Measurements from ENCODE around the gene TLE4.
A peak's percentile ranks its signal among the peaks of the same experiment; 100 is the strongest.

The TLE4 gene

DNA sequence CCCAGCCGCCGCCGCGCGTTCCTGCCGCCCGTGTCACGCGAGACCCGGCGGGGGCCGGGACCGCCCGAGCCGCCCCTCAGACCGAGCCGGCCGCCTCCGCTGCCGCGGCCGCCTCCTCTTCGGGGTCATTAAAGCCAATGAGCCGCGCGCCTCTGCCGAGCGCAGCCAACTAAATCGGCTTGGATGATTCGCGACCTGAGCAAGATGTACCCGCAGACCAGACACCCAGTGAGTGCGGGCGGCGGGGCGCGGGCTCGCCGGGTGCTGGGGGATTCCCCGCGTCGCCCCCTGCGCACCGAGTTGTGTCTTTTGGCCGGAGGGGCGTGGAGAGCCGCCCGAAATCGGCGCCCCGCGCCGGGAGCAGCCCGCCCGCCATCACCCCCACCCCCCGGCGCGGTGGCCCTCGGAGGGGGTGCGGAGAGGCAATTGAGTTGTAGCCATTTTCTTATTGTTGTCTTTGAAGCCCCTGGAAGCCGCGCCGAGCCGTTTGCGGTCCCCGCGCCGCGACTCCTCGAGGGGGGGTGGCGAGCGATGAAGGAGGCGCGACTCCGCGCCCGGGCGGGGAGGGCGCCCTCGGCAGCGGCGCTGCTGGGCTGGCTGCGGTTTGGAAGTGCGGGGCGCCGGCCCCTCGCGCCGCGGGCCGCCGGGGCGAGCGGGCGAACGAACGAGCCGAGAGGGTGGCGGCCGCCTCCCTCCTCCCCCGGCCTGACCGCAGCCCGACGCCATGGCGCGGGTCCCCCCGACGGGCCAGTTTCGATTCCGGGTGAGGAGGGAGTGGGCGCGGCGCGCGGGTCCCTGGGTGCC lies 1.0 kb downstream of the TLE4 start:
- DNase-seq, result peak; percentile 66

GRCh38 chr9:79573412-79573923 lies 1.7 kb downstream of the TLE4 start:
- DNase-seq, result no peak

DNA sequence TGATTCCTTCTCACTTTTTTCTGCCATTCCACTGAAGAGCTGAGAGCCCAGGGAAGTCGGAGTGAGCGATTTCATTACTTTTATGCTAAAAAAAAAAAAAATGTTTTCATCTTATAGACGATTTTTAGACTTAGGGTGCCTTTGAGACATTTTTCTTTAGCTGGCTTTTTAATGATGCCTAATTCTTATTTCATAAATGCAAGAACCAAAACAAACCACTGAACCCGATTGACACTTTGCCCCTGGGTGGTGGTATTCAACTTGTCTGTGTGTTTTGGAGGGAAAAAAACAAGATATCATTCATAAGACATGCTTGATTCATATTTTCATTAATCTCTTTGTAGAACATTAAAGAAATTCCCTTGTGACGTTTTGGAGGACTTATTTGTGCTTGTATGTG lies 2.4 kb downstream of the TLE4 start:
- no peak for DNase-seq

DNA sequence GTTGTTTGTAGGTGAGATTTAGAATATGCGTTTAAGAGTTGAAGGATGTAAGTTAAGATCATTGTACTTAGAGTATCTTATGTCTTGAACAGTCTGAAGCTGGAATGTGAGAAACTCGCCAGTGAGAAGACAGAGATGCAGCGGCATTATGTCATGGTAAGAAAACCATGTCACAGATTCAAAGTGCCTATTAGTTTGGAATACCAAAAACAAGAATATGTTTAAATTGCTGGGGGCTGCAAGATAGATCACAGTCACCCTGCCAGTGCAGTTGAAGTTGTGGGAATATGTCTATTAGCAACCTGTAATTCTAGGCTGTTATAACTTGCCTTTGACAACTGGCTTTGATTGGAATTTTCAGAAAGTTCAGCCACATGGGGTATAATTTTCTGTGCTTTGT lies 3.0 kb downstream of the TLE4 start:
- no peak for DNase-seq

GRCh38 chr9:79575547-79575946 lies 3.8 kb downstream of the TLE4 start:
- DNase-seq, result no peak

DNA sequence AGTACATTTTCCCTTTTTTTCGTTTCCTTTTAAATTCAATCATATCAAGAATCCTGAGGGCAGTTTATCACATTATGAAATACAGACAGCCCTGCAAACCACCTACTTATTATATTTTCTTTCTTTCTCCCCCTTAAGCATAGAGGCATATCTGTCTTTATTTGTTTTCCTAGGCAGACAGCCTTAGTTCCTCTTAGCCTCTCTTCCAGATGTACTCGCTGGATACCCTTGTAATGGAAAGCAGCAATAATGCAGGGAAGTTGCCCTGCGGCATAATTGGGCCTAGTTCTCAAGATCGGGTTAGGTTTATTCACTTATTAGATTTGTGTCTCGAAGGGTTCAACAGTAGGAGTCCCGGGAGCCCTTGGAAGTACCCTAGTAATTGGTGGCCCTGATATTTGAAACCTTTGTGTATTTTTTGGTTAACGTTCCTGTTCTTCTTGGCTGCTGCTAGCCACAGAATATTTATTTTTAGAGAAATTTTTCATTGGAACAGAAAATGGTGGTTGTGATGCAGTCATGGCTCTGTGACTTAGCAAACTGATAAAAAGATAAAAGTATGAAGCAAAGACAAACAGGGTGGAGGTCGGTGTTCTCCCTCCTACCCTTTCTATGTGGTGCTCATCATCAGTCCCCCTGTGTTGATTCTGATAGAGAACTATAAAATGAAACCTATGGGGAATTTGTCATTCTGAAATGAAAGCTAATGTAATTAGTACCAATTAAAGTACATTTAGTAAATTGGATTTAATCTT lies 6.4 kb downstream of the TLE4 start:
- no peak for DNase-seq

GRCh38 chr9:79578891-79579290 lies 7.1 kb downstream of the TLE4 start:
- DNase-seq, result no peak

DNA sequence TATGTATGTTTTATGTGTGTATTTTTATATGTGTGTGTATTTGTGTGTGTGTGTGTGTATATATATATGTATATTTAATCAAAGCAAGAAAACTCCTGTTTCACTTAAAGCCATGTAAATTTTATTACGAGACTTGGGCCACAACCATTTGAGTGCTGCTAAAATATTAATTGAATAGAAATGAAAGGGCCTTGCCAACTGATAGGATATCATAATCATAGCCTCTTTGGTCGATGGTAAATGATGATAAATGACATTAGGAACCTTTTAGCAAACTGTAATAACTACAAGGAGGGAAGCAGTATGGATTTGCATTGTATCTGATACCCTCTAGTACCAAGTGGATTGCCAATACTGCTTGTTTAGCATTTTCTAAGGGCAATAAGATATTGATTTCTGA lies 7.9 kb downstream of the TLE4 start:
- no peak for DNase-seq

GRCh38 chr9:79580055-79580454 lies 8.3 kb downstream of the TLE4 start:
- no peak for DNase-seq

- DNase-seq, result no peak
These were observed 9.6 kb downstream of the TLE4 start for GRCh38 chr9:79581388-79581787.

GRCh38 chr9:79581794-79582193 lies 10.0 kb downstream of the TLE4 start:
- DNase-seq, result peak; percentile 45

GRCh38 chr9:79583952-79584654 lies 12.3 kb downstream of the TLE4 start:
- DNase-seq, result peak; percentile 94

GRCh38 chr9:79584655-79584982 lies 12.9 kb downstream of the TLE4 start:
- peak; percentile 61 for DNase-seq

DNA sequence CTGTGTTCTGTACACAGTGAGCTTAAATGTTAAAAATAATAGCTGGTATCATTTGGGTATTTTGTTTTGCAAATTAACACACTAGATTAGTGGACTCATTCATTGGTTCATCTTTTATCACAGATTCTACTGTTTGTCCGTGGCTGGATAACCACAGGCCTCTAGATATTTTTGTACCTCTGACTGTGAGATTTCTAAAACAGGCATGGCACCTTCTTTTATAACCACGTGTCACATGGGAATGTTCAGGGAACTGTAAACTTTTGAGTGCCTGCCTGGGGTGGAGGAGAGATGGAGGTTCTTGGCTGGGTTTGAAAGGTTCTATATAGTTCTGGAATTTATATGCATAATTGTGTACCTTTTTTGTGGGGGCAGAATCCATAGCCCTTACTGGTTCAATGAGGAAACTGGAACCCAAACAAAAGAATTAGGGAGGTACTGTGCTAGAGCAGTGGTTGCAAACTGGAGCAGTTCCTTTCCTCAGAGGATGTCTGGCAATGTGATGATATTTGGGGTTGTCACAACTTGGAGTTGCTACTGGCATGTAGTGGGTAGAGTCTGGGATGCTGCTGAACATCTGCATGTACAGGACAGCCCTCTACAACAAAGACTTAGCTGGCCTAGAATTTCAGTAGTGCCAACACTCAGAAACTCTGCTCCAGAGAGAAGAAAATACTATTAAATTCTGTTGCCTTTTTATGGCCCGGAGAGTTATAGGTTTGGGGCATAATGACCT lies 16.9 kb downstream of the TLE4 start:
- DNase-seq, result no peak

DNA sequence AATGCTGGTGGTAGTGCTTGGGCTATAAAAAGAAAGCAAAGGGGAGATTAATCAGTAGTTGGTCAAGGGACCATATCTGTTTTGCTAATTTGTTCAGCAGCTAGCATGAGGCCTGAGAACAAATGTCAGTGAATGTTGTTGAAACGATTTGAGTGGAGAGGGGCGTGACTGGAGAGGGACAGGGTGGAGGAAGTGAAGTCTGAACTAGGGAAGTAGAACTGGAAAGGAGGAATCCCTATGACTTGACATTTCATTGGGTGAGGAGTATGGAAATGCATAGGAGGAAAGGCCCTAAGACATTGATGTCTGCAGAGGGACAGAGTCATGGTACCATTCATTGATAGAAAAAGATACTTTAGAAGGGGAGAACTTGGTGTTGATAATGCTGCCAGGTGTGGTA lies 19.7 kb downstream of the TLE4 start:
- peak; percentile 49 for DNase-seq

DNA sequence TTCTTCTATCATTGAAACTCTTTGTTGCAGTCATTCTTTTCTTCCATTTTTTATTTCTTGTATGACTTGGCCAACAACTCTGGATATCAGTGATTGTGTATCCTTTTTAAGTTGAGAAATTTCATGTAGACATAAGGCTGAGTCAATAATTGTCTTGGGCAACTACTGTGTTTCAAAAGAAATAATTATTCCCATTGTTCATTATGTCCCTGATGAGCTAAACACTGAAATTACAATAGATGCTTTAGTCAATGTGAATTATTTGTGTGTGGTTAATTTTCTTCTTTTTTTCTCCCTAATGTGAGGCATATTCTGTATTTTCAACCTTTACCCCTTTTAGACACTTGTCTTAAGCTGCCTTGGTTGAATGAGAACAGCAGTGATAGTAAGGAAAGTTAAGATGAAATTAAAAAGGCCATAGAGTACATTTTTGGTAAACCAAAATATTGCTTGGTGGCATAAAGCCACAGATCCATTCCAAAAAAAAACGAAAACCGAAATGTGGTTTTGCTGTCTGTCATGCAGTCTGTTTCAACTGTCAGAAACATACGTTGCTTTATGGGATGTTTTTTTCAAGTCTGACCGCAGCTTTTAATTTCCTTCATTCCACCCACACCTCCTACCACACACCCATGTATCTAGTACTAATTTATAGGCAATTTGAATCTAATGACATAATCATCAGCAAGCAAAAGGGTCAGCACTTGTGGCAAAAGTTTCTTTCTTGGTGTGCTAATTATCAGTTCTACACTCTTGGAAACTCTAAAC lies 21.1 kb downstream of the TLE4 start:
- DNase-seq, result peak; percentile 67

DNA sequence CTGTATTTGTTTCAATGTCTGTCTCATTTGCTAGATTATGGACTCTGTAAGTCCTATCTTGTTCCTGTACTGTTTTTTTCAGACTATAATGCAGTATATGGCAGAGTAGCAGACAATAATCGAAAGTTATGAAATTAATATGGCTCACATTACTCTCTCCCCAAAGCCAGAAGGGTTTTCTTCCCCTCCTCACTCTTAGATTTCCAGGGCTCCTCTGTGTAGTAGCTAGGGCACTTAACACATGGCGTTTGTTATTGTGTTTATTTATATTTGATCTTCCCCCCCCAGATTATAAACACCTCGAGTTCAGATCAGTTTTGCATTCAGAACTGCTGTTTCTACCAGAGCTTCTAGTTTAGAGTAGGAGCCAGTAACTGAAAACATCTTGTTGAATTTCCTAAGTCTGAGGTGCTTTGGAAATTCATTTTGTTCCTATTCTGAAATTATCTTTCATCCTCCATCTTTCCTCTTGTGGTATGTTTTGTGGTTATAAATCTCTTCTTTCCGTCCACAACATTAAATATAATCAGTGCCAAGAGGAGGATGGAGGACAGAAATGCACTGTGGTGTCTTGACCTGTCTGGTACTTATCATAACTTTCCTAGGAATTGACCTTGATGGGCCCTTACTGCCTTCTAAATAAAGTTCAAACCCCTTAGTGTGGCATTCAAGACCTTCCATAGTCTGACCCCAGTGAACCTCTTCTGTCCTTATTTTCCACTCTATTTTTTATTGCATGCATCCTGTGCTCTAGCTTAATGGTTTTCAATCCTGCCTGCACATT lies 27.0 kb downstream of the TLE4 start:
- DNase-seq, result no peak

DNA sequence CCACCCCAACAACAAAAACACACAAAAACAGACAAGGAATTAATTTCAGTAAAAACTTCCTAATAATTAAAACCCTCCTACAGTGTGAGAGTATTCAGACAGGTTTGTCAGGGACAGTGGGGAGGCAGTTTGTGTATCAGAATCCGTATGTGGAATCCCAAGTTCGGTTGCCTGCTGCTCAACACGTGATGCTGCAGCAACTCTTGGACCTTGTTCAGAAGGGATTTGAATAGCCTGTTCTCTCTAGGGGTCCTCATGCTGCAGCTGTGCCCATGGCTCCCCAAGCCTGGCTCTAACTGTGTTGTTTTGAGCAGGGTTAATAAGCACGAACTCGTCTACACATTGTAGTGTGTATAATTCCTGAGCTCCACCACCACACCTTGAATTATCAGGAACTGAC lies 28.7 kb downstream of the TLE4 start:
- DNase-seq, result no peak

GRCh38 chr9:79603222-79603920 lies 31.6 kb downstream of the TLE4 start:
- DNase-seq, result no peak

- DNase-seq, result no peak
These were observed 32.4 kb downstream of the TLE4 start for GRCh38 chr9:79604149-79604548.
